H1 (cell line): ENCODE data around the gene BCAR1. TPM values are rescaled to one million over a fixed set of nuclear protein-coding genes. Genes with fewer than 3 reads are reported as not detected.

Experiments
- EGR1 ChIP-seq: IDR thresholded peaks from 2 replicates; pipeline ENCODE4 v1.6.1; 2011; ENCODE audit warnings: low read depth, low read length, borderline replicate concordance
- POU5F1 ChIP-seq: IDR thresholded peaks from 2 replicates; pipeline ENCODE4 v1.6.1; 2011; ENCODE audit warnings: low read depth, mild to moderate bottlenecking, low read length, moderate library complexity
- SP2 ChIP-seq: IDR thresholded peaks from 2 replicates; pipeline ENCODE4 v1.6.1; 2012; ENCODE audit warnings: mild to moderate bottlenecking, low read length, inconsistent platforms
- polyA plus RNA-seq, 7 experiments: library from polyadenylated mRNA; depleted of rRNA in 3 of 7; stranded (reverse) in 5 of 7; unstranded in 2 of 7; fragments of >200 nt in 5 of 7; fragments of 200-250 nt in 2 of 7; gene quantifications; 1 replicate in 5 of 7; 2 replicates in 1 of 7; 4 replicates in 1 of 7; pipeline versions ENCODE4 v1.2.1 to v1.2.3, GENCODE V29; 2011 to 2013; ENCODE audit warnings: missing spikeins in 2 of 7, mixed read lengths in 2 of 7
- total RNA-seq: library from RNA; stranded (reverse); fragmentation: NEBNext Ultra II Directional; extraction: Animal tissue kit (Norgen Biotek cat#: 25700); gene quantifications from 2 replicates; pipeline ENCODE4 v1.2.1, GENCODE V29; 2021
- TF ChIP-seq, protein P1 (sequence below): fragments of 300-600 bp; sonication (generic); IDR thresholded peaks from 2 replicates; pipeline ENCODE4 v1.7.1; 2012; ENCODE audit warnings: low read length, moderate library complexity, mild to moderate bottlenecking, inconsistent platforms; ENCODE audit not compliant: insufficient replicate concordance
- TF ChIP-seq, protein P2 (sequence below): IDR thresholded peaks from 2 replicates; pipeline ENCODE4 v1.6.1; 2012; ENCODE audit warnings: inconsistent platforms

Gene BCAR1
- total and polyA plus RNA-seq, 2 of the 8 experiments (the other 6 are each of a cell fraction or from before 2014, with no cell fraction given) = 59.8 to 105 TPM

DNA sequence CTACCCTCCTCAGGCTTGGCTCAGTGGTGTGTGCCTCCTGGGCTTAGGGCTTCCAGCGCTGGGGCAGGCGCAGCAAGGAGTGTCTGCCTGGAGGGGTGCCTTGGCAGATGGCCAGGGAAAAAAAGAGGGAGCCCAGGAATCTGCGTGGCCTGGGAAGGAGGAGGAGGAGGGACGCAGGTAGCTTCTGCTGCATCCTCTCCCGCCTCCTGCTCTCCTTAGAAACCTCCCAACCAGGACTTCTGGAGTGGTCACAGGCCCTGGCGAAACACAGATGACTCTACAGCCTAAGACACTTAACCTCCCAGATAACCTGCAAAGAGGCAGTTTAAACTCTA is 7.3 kb upstream of the BCAR1 start (continued):
- no peak for TF ChIP-seq POU5F1
- TF ChIP-seq, protein P1, sequence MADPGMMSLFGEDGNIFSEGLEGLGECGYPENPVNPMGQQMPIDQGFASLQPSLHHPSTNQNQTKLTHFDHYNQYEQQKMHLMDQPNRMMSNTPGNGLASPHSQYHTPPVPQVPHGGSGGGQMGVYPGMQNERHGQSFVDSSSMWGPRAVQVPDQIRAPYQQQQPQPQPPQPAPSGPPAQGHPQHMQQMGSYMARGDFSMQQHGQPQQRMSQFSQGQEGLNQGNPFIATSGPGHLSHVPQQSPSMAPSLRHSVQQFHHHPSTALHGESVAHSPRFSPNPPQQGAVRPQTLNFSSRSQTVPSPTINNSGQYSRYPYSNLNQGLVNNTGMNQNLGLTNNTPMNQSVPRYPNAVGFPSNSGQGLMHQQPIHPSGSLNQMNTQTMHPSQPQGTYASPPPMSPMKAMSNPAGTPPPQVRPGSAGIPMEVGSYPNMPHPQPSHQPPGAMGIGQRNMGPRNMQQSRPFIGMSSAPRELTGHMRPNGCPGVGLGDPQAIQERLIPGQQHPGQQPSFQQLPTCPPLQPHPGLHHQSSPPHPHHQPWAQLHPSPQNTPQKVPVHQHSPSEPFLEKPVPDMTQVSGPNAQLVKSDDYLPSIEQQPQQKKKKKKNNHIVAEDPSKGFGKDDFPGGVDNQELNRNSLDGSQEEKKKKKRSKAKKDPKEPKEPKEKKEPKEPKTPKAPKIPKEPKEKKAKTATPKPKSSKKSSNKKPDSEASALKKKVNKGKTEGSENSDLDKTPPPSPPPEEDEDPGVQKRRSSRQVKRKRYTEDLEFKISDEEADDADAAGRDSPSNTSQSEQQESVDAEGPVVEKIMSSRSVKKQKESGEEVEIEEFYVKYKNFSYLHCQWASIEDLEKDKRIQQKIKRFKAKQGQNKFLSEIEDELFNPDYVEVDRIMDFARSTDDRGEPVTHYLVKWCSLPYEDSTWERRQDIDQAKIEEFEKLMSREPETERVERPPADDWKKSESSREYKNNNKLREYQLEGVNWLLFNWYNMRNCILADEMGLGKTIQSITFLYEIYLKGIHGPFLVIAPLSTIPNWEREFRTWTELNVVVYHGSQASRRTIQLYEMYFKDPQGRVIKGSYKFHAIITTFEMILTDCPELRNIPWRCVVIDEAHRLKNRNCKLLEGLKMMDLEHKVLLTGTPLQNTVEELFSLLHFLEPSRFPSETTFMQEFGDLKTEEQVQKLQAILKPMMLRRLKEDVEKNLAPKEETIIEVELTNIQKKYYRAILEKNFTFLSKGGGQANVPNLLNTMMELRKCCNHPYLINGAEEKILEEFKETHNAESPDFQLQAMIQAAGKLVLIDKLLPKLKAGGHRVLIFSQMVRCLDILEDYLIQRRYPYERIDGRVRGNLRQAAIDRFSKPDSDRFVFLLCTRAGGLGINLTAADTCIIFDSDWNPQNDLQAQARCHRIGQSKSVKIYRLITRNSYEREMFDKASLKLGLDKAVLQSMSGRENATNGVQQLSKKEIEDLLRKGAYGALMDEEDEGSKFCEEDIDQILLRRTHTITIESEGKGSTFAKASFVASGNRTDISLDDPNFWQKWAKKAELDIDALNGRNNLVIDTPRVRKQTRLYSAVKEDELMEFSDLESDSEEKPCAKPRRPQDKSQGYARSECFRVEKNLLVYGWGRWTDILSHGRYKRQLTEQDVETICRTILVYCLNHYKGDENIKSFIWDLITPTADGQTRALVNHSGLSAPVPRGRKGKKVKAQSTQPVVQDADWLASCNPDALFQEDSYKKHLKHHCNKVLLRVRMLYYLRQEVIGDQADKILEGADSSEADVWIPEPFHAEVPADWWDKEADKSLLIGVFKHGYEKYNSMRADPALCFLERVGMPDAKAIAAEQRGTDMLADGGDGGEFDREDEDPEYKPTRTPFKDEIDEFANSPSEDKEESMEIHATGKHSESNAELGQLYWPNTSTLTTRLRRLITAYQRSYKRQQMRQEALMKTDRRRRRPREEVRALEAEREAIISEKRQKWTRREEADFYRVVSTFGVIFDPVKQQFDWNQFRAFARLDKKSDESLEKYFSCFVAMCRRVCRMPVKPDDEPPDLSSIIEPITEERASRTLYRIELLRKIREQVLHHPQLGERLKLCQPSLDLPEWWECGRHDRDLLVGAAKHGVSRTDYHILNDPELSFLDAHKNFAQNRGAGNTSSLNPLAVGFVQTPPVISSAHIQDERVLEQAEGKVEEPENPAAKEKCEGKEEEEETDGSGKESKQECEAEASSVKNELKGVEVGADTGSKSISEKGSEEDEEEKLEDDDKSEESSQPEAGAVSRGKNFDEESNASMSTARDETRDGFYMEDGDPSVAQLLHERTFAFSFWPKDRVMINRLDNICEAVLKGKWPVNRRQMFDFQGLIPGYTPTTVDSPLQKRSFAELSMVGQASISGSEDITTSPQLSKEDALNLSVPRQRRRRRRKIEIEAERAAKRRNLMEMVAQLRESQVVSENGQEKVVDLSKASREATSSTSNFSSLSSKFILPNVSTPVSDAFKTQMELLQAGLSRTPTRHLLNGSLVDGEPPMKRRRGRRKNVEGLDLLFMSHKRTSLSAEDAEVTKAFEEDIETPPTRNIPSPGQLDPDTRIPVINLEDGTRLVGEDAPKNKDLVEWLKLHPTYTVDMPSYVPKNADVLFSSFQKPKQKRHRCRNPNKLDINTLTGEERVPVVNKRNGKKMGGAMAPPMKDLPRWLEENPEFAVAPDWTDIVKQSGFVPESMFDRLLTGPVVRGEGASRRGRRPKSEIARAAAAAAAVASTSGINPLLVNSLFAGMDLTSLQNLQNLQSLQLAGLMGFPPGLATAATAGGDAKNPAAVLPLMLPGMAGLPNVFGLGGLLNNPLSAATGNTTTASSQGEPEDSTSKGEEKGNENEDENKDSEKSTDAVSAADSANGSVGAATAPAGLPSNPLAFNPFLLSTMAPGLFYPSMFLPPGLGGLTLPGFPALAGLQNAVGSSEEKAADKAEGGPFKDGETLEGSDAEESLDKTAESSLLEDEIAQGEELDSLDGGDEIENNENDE = no peak
- TF ChIP-seq SP2 = no peak
- TF ChIP-seq, protein P2, sequence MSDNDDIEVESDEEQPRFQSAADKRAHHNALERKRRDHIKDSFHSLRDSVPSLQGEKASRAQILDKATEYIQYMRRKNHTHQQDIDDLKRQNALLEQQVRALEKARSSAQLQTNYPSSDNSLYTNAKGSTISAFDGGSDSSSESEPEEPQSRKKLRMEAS = no peak
- TF ChIP-seq EGR1 = no peak
- TF ChIP-seq, all 59 proteins: peak for 0
